Activated CD8-positive, alpha-beta memory T cell treated with anti-CD3 and anti-CD28 coated beads, Interleukin-2, amount 50 U/mL, for 4 hours (primary cell): ENCODE results near the gene OR51F2.
"Not testable (repeated sequence)": the region's sequence is repeated elsewhere in the genome, so short reads cannot be mapped to it uniquely, and the experiment has no call there.

Experiments
- DNase-seq: peaks from one replicate; pipeline ENCODE4 v3.0.0-alpha.2; 2020

Gene OR51F2

GRCh38 chr11:4821021-4821420, at the start of gene OR51F2:
Gene OR51F2, plus strand, starts transcription at chr11:4821321. Its CDS starts 101 bp downstream, at chr11:4821422.
- DNase-seq = no peak

- no peak for DNase-seq
Observed at GRCh38 chr11:4782454-4782853, 38.7 kb upstream of the OR51F2 start.

- DNase-seq = no peak
Observed at GRCh38 chr11:4797206-4797605, 23.9 kb upstream of the OR51F2 start.

- no peak for DNase-seq
Observed at GRCh38 chr11:4798427-4799183, 22.5 kb upstream of the OR51F2 start.

GRCh38 chr11:4801316-4801715, 19.8 kb upstream of the OR51F2 start:
- DNase-seq = not testable (repeated sequence)

- no peak for DNase-seq
Observed at GRCh38 chr11:4804280-4804679, 16.8 kb upstream of the OR51F2 start, which contains the start of gene OR52R1. Gene OR52R1, minus strand, starts transcription at chr11:4804380. Its CDS starts 0 bp downstream, at chr11:4804380.

GRCh38 chr11:4808476-4808875, 12.6 kb upstream of the OR51F2 start:
- no peak for DNase-seq

GRCh38 chr11:4809246-4809645, 11.9 kb upstream of the OR51F2 start:
- DNase-seq = no peak

- no peak for DNase-seq
Observed at GRCh38 chr11:4825132-4825531, 4.0 kb downstream of the OR51F2 start.

- DNase-seq = no peak
Observed at GRCh38 chr11:4826425-4826824, 5.3 kb downstream of the OR51F2 start.

- no peak for DNase-seq
Observed at GRCh38 chr11:4830346-4830745, 9.2 kb downstream of the OR51F2 start.

GRCh38 chr11:4830909-4831308, 9.8 kb downstream of the OR51F2 start:
- no peak for DNase-seq

GRCh38 chr11:4839851-4840549, 18.9 kb downstream of the OR51F2 start:
- DNase-seq = no peak

GRCh38 chr11:4848908-4849532, 27.9 kb downstream of the OR51F2 start, which contains the start of gene OR51S1:
Gene OR51S1, minus strand, starts transcription at chr11:4849208. Its CDS starts 0 bp downstream, at chr11:4849208.
- DNase-seq = no peak

- DNase-seq = no peak
Observed at GRCh38 chr11:4851033-4851432, 29.9 kb downstream of the OR51F2 start.

- DNase-seq = not testable (repeated sequence)
Observed at GRCh38 chr11:4854286-4854685, 33.2 kb downstream of the OR51F2 start.

GRCh38 chr11:4862447-4863236, 41.5 kb downstream of the OR51F2 start:
- no peak for DNase-seq

GRCh38 chr11:4863876-4864275, 42.8 kb downstream of the OR51F2 start:
- no peak for DNase-seq

GRCh38 chr11:4865855-4866254, 44.7 kb downstream of the OR51F2 start:
- no peak for DNase-seq
